Frontal cortex (tissue), 4 donors: ENCODE results near the gene OR4B1. TPM values are rescaled to one million over a fixed set of nuclear protein-coding genes. Genes with fewer than 3 reads are reported as not detected.

Experiments
- DNase-seq, 2 donors: peaks; one replicate each; pipeline ENCODE4 v3.0.0; 2012; ENCODE audit warnings: low spot score in 2 of 2
- FAIRE-seq: peaks from 2 replicates; lab custom pipeline; 2012; peaks lifted over from hg19 to GRCh38; lab: Jason Lieb, UNC
- total RNA-seq: library from RNA; depleted of rRNA; stranded (reverse); fragments of >200 nt; gene quantifications from one replicate; pipeline ENCODE4 v1.2.3, GENCODE V29; 2014
- donor health status: control.
- donor health status: control.
- donor health status: control.

Gene OR4B1
- total RNA-seq, 1 donor from 2014 or later, result not detected

DNA sequence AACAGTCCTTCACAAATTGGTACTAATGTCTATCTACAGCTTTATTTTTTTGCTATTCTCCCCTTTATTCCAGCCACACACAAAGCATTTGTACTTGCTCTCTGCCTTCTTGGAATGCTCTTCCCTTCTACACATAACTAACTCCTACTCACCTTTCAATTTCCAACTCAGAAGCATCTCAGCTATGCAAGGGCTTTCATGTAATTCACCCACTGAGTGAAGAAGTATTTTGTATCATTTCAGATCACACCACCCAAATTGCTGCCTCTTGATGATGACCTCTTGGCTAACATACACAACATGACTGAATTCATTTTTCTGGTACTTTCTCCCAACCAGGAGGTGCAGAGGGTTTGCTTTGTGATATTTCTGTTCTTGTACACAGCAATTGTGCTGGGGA, 28.2 kb downstream of the OR4B1 start, which contains the start of gene OR4X2:
TSS of gene OR4X2 (plus strand) at position 301 of the 400 bp plus-strand sequence. CDS start at position 301, 0 bp downstream.
- FAIRE-seq (no peak), DNase-seq (no peak)

DNA sequence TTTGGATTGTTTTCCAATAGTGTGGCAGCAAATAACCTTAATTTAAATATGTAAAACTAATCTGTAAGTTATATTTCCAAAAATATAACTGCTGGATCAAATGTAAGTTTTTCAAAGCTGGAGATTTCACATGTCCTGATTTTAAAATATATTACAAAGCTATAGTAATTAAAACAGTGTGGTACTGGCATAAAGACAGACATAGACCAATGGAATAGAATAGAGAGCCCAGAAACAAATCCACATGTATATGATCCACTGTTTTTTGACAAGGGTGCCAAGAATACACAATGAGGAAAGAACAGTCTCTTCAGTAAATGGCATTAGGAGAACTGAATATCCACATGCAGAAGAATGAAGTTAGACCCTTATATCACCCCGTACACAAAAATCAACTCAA, 32.3 kb downstream of the OR4B1 start:
- DNase-seq (no peak), FAIRE-seq (no peak)

DNA sequence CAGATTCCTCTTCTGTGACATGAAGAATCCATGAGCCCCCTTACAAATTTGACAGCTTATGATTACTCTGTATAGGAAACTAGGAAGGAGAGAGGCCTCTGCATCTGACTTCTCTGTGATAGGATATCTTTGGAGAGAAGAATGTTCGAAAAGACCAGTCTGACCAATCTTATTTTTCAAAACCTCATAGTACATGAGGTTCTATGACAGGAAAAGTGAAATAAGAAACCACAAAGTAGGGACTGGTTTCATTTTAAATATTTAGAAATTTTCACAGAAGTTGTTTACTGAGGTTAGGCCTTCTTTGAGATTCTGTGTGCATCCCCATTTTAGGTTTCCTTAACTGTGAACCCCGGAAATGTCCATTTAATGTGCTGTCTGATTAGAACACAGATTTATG, 45.0 kb downstream of the OR4B1 start:
- FAIRE-seq, result no peak
- no peak for DNase-seq

DNA sequence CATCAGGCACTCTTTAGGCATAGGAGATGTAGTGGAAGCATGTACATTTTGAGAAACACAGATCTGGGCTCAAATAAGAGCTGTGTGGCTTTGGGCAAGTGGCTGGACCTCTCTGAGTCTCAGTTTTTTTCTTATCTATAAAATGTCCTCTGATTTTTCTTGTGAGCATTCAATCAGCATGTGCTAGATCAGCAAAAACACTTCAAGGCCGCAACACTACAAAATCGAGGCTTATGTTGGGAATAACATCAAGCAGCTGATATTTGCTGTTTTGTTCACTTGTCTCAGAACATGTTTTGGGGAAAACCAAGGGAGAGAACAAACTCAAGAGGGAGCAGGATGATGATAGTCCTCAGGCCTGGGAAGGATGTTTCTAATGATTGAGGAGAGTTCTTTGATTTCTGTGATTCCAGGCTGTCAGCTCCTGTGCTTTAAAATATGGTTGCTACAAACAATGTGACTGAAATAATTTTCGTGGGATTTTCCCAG, 46.9 kb downstream of the OR4B1 start, which contains the start of gene OR4X1:
TSS of gene OR4X1 (plus strand) at position 439 of the 489 bp plus-strand sequence. CDS start at position 439, 0 bp downstream.
- FAIRE-seq (no peak), DNase-seq (no peak)

Other genes with a start within 250 kb of the OR4B1 start
- gene PTPRJ, start 236.3 kb upstream of the OR4B1 start, total RNA-seq, result 17.1 TPM
- not detected for gene OR4X2, start 28.3 kb downstream of the OR4B1 start, total RNA-seq
- gene OR4X1, start 47.1 kb downstream of the OR4B1 start, total RNA-seq, result not detected
- not detected for gene OR4S1, start 89.4 kb downstream of the OR4B1 start, total RNA-seq
- not detected for gene OR4C3, start 108.1 kb downstream of the OR4B1 start, total RNA-seq
- not detected for gene OR4C5, start 149.7 kb downstream of the OR4B1 start, total RNA-seq